Left lung (tissue), 10 donors: ENCODE results near the gene MXRA7. TPM values are rescaled to one million over a fixed set of nuclear protein-coding genes. Genes with fewer than 3 reads are reported as not detected.

ENCODE experiments used
- ATAC-seq: fragments of 200-7000 bp; cut with Tn5 transposase; one replicate; pipeline ENCODE4 v1.9.1; 2020; ENCODE audit warnings: moderate library complexity
- DNase-seq, 4 donors: peaks; one replicate each; pipeline ENCODE4 v3.0.0-alpha.2; 2013 to 2020
- H3K27ac ChIP-seq, 2 donors: fragments of 200-600 bp; sonication (generic) in 1 of 2; one replicate each; pipeline versions ENCODE4 v1.5.0 to v1.8.0; 2020 to 2021
- H3K27me3 ChIP-seq, 2 donors: fragments of 200-600 bp; sonication (generic) in 1 of 2; one replicate each; pipeline versions ENCODE4 v1.5.0 to v1.8.0; 2020 to 2021
- H3K36me3 ChIP-seq, 2 donors: fragments of 200-600 bp; sonication (generic) in 1 of 2; one replicate each; pipeline versions ENCODE4 v1.5.0 to v1.8.0; 2020 to 2021
- H3K4me1 ChIP-seq, 2 donors: fragments of 200-600 bp; one replicate each; pipeline ENCODE4 v1.8.0; 2021
- H3K4me3 ChIP-seq, 2 donors: fragments of 200-600 bp; sonication (generic) in 1 of 2; one replicate each; pipeline versions ENCODE4 v1.5.0 to v1.8.0; 2020 to 2021; ENCODE audit warnings: mild to moderate bottlenecking in 1 of 2
- H3K9me3 ChIP-seq, 2 donors: fragments of 200-600 bp; sonication (generic) in 1 of 2; one replicate each; pipeline versions ENCODE4 v1.5.0 to v1.8.0; 2020 to 2021
- CTCF ChIP-seq, 2 donors: fragments of 200-600 bp; sonication (generic) in 1 of 2; IDR thresholded peaks; one replicate each; pipeline versions ENCODE4 v1.5.0 to v1.8.0; 2021; ENCODE audit warnings: antibody characterized with exemption in 2 of 2
- intact Hi-C, 2 donors: fragments of 100-400 bp; cut with DNase I; formaldehyde crosslinking; loops; one replicate each; pipeline versions ENCODE4 v1.11.2 to v1.14.2; 2022
- polyA plus RNA-seq, 6 donors: library from polyadenylated mRNA; unstranded; fragments of 120-200 nt; gene quantifications; one replicate each; pipeline ENCODE4 v1.2.1, GENCODE V29; 2013; ENCODE audit not compliant: insufficient read length in 6 of 6
- total RNA-seq, 2 donors: library from RNA; stranded (reverse); fragmentation: NEBNext Ultra II Directional; extraction: Animal tissue kit (Norgen Biotek cat#: 25700); gene quantifications; one replicate each; pipeline ENCODE4 v1.2.1, GENCODE V29; 2021
- donor health status: DM: no; HTN: yes; CAD: no.
- donor health status: DM: no; HTN: no; CAD: no.

Gene MXRA7
- total and polyA plus RNA-seq, 8 donors = 71.5 to 211 (median 88.2) TPM

DNA sequence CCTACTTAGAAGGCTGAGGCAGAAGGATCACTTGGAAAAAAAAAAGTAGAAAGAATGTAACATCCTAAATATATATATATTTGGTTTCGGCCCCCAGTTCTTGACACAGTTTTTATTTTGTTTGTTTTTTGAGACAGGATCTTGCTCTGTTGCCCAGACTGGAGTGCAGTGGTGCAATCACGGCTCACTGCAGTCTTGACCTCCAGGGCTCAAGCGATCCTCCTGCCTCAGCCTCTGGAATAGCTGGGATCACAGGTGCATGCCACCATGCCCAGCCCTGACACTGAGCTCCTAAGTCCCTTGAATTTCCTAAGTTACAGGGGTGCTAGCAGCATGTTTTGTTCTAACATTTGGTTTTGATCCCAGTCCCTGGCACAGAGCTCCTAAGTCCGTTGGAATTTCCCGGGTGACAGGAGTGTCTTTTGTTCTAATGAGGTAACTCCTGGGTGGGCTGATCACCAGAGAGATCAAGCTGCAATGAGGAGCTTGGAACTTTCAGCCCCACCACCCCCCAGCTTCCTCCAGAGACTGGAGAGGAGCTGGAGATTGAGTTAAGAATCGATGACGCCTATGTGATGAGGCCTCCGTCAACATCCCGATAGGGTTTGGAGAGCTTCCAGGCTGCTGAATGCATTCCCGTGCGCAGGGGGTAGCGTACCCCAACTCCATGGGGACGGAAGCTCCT, 20.0 kb downstream of the MXRA7 start:
- Histone ChIP-seq H3K4me3 (no peak overlapping the region), H3K36me3 (peaks cover 0 to 3% of the 10 kb centered on the region in 2 donors), H3K4me1 (peaks cover 4 to 8% of the 10 kb centered on the region in 2 donors), H3K9me3 (no peaks in the 10 kb centered on the region), H3K27ac (no peak overlapping the region), H3K27me3 (no peaks in the 10 kb centered on the region)
- DNase-seq (no peak), ATAC-seq (no peak)
- no peak for TF ChIP-seq CTCF (IDR thresholded peaks at IDR 0.05)
- intact Hi-C loops = no loop called here

DNA sequence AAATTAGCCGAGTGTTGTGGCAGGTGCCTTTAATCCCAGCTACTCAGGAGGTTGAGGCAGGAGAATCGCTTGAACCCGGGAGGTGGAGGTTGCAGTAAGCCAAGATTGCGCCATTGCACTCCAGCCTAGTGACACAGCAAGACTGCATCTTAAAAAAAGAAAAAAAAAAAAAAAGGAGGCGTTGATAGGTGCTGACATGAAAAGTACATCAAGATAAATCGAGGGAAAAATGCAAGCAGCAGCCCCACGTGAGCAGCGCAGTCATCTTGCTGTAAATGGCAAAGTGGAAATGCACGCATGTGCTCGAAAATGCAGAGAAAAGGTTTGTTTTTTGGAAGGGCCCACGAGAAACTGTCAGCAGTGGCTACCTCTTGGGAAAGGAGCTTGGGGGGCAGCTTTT, 20.9 kb downstream of the MXRA7 start:
- intact Hi-C loops = no loop called here
- DNase-seq = no peak
- peaks cover 0 to 3% of the 10 kb centered on the region in 2 donors for H3K36me3 ChIP-seq
- H3K4me3 ChIP-seq = no peak overlapping the region
- H3K27me3 ChIP-seq = no peaks in the 10 kb centered on the region
- TF ChIP-seq CTCF (IDR thresholded peaks at IDR 0.05) = no peak
- no peaks in the 10 kb centered on the region for H3K9me3 ChIP-seq
- no peak for ATAC-seq
- H3K4me1 ChIP-seq = peaks cover 4 to 8% of the 10 kb centered on the region in 2 donors
- peak overlapping the region in 1 of 2 donors; percentile 79 for H3K27ac ChIP-seq

DNA sequence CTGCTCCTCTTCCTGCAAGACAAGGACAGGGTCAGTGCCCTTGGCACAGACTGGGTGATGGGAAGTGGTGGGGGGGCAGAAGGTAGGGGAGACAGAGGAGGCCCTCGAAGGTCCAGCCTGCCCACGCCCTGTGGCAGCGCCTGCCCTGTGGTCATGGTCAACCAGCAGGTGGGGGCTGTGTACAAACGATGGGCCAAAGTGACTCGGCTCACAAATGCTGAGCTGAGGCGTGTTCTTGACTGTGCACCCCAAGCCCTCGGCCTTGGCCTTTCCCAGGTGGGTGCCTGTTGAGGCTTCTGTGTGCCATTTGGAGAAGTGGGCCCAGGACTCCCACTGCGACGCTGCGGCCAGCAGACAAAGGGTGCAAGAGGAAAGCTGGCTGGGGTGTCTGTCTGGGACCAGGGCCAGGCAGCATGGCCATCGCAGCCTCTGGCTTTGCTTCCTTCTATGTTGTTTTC, 22.6 kb downstream of the MXRA7 start:
- intact Hi-C loops = no loop called here
- H3K9me3 ChIP-seq = no peaks in the 10 kb centered on the region
- ATAC-seq = peak; percentile 11
- no peak for DNase-seq
- TF ChIP-seq CTCF (IDR thresholded peaks at IDR 0.05) = no peak
- H3K36me3 ChIP-seq = peaks cover 0 to 11% of the 10 kb centered on the region in 2 donors
- peaks cover 4 to 8% of the 10 kb centered on the region in 2 donors for H3K4me1 ChIP-seq
- no peaks in the 10 kb centered on the region for H3K27me3 ChIP-seq
- peak overlapping the region; percentile 73 to 79 for H3K27ac ChIP-seq
- H3K4me3 ChIP-seq = no peak overlapping the region

- peaks cover 4 to 8% of the 10 kb centered on the region in 2 donors for H3K4me1 ChIP-seq
Measured at GRCh38 chr17:76687298-76688164, 23.2 kb downstream of the MXRA7 start.

More at GRCh38 chr17:76687298-76688164, 23.2 kb downstream of the MXRA7 start:
- TF ChIP-seq CTCF (IDR thresholded peaks at IDR 0.05) = no peak
- peaks cover 0 to 15% of the 10 kb centered on the region in 2 donors for H3K36me3 ChIP-seq
- no peaks in the 10 kb centered on the region for H3K27me3 ChIP-seq
- DNase-seq (no peak), ATAC-seq (peak; percentile 46)
- no peak overlapping the region for H3K4me3 ChIP-seq
- H3K27ac ChIP-seq = peak overlapping the region; percentile 73 to 79
- H3K9me3 ChIP-seq = no peaks in the 10 kb centered on the region
- intact Hi-C loops = no loop called here
